Measurements from ENCODE around the gene SEPTIN1.
"Not testable (repeated sequence)": the region's sequence is repeated elsewhere in the genome, so short reads cannot be mapped to it uniquely, and the experiment has no call there.

The SEPTIN1 gene

DNA sequence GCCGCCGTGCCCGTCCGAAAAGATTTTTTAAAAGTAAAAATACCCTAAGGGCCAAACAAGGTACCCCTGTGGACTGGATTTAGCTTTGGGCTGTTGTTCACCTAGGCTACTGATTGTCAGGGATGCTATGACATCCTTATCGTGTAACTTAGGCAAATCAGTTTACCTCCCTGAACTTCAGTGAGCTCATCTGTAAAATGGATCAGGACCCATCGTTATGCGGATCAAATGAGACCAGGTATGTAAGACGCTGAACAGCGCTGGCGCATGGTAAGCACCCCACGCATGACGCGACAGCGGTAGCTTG lies 24.4 kb upstream of the SEPTIN1 start:
- in situ Hi-C loops (cut with HindIII; ENCODE audit: low sequenced_read_pairs): loop anchor here (25.0 kb wide), 1 partner anchor 231 kb away; no protein-coding TSS in a partner anchor

DNA sequence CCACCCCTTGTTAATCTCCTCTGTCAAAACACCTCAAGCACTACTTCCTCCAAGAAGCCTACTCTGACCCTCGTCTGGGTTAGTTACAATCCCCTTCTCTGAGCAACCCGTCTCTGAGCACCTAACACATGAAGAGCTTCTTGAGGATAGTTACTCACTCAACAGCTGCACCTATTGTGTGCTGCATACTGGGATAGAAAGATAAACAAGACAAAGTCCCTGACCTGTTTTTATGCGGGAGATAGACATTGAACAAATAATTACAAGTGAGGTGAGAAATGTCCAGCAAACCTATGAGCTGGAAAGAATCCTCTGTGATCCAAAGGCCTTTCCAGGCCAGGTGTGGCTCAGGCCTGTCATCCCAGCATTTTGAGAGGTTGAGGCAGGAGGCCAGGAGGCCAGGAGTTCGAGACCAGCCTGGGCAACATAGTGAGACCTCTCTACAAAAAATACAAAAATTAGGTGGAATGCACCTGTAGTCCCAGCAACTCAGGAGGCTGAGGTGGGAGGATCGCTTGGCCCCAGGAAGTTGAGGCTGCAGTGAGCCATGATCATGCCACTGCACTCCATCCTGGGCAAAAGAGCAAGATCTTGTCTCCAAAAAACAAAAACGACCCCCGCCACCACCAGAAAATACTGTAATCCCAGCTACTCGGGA lies 19.5 kb upstream of the SEPTIN1 start:
- in situ Hi-C loops (cut with HindIII; ENCODE audit: low sequenced_read_pairs): loop anchor here (25.0 kb wide), 1 partner anchor 235 kb away; no protein-coding TSS in a partner anchor

DNA sequence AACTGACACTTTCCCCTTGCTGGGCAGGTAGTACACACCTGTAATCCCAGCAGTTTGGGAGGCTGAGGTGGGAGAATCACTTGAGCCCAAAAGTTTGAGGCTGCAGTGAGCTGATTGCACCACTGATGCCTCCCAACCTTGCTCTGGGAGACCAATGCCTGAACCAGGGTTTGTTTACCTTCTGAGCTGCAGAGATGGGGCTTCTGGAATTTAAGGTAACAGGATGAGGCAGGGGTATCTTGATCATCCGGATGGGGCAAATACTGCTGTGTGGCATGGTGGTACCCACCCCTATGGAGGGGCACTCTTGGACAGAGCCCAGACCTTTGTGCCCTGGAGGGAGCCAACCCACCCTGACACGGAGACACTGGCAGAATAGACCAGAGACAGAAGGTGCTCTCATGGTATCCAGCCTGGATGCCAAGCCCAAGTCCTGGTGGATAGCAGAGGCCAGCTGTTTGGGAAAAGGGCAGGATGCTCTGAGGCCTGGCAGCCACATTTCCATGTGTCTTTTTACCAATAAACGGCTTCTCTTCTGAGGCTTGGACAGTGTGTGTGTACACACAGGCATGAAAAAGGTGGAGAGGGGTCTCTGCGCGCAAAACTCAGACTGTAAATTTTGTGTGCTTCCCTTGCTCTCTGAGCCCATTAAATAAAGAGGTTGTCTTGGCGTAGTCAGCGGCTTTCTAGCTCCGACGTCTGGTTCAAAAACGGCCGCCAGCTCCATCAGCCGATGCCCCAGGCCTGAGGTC lies 17.2 kb upstream of the SEPTIN1 start:
- in situ Hi-C loops (cut with HindIII; ENCODE audit: low sequenced_read_pairs): loop anchor here (25.0 kb wide), 1 partner anchor 238 kb away; no protein-coding TSS in a partner anchor

DNA sequence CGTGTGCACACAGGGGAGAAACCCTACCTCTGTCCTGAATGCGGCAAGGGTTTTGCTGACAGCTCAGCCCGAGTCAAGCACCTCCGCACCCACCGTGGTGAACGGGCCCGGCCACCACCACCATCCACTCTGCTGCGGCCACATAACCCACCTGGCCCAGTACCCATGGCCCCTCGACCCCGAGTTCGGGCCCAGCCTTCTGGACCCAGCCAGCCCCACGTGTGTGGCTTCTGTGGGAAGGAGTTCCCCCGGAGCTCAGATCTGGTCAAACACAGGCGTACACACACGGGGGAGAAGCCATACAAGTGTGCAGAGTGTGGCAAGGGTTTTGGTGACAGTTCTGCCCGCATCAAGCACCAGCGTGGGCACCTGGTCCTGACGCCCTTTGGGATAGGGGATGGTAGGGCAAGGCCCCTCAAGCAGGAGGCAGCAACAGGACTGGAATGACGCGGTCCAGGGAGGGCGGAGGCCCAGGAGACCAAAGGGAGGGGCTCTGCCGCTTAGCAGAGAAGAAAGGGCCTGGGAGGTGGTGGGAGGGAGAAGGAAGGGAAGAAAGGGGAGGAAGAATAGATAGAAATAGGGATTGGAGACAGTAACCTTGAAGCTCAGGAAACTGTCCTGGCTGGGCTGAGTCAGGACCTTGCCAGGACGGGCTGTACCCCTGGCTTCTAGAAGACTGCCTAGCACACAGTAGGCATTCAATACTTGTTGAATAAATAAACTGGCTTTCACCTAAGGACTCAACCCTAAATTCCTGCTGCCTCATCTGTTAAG lies 16.5 kb upstream of the SEPTIN1 start:
- in situ Hi-C loops (cut with HindIII; ENCODE audit: low sequenced_read_pairs): no loop called here

DNA sequence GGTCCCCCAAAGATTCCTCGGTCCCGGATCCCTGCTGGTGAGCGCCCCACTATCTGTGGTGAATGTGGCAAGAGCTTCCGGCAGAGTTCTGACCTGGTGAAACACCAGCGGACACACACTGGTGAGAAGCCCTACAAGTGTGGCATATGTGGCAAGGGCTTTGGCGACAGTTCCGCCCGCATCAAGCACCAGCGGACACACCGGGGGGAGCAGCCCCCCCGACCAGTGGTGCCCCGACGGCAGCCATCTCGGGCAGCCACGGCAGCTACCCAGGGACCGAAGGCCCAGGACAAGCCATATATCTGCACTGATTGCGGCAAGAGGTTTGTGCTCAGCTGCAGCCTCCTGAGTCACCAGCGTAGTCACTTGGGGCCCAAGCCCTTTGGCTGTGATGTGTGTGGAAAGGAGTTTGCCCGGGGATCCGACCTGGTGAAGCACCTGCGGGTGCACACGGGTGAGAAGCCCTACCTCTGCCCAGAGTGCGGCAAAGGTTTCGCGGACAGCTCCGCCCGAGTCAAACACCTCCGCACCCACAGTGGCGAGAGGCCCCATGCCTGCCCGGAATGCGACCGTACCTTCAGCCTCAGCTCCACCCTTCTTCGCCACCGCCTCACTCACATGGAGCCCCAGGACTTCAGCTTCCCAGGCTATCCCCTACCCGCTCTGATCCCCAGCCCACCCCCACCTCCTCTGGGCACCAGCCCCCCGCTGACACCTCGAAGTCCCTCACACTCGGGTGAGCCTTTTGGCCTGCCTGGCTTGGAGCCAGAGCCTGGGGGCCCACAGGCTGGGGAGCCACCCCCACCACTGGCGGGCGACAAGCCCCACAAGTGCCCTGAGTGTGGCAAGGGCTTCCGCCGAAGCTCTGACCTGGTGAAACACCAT lies 15.7 kb upstream of the SEPTIN1 start:
- in situ Hi-C loops (cut with HindIII; ENCODE audit: low sequenced_read_pairs): no loop called here

DNA sequence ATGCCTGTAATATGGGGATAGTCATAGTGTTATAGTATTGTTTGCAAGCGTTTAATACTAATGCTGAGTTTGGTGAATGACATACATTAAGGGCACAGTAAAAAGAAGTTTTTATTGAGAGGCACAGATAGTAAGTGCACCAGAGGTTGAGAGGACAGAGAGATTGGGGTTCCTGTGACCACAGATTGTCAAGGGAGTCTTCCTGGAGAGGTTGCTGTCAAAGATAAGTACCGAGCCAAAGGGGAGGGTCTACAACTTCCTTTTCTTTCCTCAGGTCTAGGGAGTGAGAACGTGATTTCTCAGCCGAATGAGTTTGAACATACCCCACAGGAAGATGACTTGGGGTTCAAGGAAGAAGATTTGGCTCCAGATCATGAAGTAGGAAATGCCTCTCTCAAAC lies 14.7 kb upstream of the SEPTIN1 start:
- in situ Hi-C loops (cut with HindIII; ENCODE audit: low sequenced_read_pairs): no loop called here

DNA sequence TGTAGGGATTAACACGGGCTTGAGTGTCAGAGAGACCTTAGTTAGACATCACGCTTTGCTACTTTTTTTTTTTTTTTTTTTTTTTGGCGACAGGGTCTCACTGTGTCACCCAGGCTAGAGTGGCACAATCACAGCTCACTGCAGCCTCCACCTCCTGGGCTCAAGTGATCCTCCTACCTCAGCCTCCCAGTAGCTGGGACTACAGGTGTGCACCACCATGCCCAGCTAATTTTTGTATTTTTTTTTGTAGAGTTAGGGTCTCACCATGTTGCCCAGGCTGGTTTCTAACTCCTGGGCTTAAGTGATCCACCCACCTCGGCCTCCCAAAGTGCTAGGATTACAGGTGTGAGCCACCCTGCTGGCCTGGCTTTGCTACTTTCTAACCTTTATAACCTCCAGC lies 14.3 kb upstream of the SEPTIN1 start:
- in situ Hi-C loops (cut with HindIII; ENCODE audit: low sequenced_read_pairs): not testable (repeated sequence)

DNA sequence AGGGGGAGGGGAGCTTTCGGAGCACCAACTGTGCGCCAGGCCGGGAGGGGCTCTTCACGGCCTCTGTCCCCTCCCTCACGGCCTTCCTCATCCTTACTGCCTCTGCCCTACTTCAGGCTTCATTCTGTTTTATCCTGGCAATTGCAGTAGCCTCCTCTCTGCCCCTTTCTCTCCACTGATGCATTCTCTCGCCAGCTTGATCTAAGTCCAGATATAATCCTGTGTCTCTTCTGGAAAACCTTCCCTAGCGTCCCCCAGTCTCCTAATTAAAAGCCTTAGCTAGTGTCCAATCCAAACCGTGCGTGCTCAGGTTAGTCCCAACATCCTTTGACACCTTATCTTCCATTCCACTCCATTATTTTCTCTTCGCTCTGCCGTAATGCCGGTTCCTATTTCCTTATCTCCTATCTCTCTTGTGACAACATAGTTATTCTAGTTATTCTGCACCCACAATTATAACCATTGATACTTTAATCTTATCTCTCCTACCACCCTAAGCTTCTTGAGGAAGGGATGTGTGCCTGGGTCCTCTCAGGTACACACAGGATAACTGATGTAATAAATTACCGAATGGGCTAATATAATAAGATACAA lies 13.7 kb upstream of the SEPTIN1 start:
- in situ Hi-C loops (cut with HindIII; ENCODE audit: low sequenced_read_pairs): no loop called here

DNA sequence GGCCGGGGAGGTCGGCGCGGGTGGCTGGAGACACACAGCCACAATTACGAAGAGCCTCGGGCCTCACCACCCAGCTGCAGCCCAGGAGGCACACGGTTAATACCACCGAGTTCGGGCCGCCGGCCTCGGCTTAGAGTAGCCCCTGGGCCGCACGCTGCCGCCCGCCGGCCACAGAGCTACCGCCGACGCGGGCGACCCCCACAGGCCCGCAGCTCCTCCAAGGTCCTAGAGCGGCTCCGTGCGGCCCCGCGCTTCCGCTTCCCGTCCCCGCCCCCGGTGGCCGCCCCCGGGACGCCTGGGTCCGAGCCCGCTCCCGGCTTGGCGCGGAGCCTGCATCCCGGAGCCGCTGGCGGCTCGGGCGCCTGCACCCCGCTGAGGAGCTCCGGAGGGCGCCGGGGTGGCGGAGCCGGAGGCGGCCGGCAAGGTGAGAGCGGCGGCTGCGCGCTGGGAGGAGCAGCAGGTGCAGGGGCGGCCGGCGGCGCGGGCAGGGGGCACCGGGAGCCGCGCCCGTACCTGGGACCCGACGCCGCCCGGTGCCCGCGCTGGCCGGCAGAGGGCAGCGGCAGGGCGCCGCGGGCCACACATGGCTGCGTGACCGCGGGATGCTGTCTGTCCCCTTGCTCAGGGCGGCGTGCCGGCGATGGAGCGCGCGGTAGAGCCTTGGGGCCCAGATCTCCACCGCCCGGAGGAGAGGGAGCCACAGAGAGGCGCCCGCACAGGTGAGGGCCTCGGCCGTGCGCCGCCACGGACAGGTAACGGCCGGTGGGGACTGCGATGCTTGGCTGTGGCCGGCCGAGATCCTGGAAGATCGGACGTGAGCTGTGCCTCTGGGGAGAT lies 13.0 kb upstream of the SEPTIN1 start, which contains the start of gene ZNF48:
ZNF48 (plus strand) TSS at position 266 of the 837 bp plus-strand sequence; CDS start at position 641, 375 bp downstream.
- in situ Hi-C loops (cut with HindIII; ENCODE audit: low sequenced_read_pairs): no loop called here

DNA sequence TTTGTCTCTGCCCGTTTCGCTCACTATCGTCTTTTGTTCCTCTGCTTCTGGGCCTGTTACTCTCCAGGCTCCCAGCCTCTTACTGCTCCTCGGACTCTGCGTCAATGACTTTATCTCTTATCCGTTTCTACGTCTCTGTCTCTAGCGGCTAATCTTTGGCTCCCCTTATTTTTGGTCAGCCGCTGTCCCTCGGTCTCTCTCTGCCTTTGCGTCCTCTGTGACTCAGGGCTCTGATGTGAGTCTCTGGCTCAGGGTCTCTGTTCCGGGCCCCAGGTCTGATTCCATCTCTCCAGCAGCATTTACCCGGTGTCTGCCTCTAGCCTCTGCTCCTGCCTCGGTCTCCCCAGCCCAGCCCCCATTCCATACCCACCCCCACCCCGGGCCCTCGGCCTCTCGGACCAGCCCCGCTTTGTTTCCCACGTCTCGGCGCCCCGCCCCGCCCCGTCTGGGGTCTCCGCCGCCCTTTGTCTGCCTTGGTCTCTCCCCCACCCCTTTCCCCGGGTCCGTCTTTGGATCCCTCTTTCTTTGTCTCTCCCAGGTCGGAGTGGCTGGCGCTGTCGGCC lies 12.3 kb upstream of the SEPTIN1 start:
- in situ Hi-C loops (cut with HindIII; ENCODE audit: low sequenced_read_pairs): no loop called here

DNA sequence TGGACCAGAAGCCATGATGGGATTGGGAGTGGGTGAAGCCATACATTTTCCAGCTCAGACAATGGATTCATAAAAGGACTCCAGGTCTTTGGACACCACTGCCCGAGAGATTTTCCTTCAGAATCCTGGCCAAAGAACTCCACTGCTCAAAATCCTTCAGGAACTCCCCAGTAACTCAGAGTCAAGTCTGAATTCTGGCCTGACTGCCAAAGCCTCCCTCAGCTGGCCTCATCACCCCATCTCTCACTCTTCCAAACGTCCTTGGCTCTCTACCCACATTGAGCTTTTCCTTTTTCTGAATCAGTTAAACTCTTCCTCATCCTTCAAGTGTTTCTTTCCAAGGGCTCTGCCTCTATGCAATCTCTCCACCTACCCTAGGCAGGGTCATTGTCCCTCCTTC lies 1.2 kb upstream of the SEPTIN1 start:
- in situ Hi-C loops (cut with HindIII; ENCODE audit: low sequenced_read_pairs): no loop called here

DNA sequence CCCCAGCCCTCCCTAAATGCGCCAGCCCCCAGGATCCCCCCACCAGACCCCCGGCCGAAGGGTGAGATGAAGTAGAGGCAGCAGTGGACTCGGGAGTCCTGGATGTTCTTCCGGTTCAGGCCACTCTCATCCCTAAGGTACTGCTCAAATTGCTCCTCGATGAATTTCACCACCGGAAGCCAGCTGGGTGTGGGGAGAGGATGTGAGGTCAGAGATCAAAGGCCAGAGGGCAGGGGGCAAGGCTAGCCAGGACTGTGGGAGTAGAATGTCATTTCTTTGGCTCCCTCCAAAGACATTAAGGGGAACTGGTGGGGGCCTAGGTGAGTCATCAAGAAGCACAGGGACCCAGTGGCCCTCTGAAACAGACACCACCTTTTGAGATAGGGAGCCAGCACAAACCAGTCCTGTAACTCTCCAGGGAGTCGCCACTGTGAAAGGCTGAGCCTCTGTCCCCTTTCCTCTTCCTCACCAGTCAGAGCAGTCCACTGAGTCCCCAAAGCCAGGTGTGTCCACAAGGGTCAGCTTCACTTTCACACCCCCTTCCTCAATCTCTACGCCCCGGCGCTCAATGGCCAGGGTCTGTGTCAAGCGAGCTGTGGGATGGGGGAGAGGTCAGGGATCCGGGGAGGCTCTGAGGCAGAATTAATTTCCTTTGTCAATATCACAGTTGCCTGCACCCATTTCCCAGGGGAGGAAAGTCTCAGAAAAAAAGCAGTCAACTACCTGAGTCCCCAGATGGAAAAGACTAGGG lies 895 bp downstream of the SEPTIN1 start:
- in situ Hi-C loops (cut with HindIII; ENCODE audit: low sequenced_read_pairs): no loop called here

DNA sequence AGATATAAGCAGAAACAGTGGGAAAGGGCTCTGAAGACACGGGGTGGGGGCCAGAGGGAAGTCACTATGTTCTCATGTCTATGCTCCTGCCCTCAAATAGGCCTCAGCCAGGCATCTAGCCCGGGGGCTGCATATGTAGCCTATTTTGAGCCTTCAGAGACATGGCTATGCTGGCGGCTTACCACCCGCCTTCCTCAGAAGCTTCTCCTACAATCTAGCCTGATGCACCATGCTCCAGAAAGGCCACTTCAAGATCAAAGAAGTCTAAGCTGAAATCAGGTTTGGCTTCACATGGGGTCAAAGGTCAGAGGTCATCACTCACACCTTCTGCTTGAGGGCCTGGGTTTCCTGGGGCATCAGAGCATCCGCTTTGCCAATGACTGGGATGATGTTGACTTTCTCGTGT lies 1.6 kb downstream of the SEPTIN1 start:
- in situ Hi-C loops (cut with HindIII; ENCODE audit: low sequenced_read_pairs): no loop called here

DNA sequence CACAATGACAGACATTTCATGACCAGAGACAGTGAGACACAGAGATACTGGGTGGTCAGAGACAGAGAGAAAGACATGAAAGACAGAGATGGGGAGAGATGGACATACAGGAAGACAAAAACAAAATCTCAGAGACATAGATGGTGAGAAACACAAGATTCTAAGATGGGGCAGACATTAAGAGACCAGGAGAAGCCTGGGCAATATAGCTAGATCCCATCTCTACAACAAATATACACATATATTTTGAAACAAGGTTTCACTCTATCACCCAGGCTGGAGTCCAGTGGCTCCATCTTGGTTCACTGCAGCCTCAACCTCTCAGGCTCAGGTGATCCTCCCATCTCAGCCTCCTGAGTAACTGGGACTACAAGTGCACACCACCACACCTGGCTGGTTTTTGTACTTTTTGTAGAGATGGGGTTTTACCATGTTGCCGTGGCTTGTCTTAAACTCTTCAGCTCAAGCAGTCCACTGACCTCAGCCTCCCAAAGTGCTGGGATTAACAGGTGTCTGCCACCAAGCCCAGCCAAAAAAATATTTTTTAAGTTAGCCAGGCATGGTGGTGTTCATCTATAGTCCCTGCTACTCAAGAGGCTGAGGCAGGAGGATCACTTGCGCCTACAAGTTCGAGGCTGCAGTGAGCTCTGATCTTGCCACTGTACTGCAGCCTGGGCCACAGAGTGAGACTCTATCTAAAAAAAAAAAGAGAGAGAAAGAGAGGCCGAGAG lies 2.1 kb downstream of the SEPTIN1 start:
- in situ Hi-C loops (cut with HindIII; ENCODE audit: low sequenced_read_pairs): no loop called here

DNA sequence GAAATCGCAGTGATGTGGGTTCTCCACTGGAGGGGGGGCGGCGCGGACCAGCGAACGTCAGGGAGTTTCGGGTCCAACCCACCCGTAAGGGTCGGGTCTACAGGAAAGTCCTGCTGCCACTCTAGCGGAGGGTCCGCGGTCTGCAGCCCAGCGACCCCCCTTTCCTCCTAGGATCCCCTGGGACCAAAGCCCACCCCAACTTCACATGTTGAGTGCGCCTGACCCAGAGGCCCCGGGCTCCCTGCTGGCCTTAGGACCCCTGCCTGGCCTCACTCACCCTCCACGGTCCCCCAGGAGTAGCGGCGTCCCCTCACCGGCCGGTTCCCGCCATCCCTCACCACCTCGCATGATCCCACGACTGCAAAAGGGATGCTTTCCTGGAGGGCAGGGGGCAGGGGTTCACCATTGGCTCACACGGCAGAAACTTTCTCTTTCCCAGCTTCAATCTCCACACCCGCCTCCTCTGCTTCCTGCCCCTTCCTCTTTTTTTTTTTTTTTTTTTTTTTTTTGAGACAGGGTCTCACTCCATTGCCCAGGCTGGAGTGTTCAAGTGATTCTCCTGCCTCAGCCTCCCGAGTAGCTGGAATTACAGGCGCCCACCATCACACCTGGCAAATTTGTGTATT lies 3.1 kb downstream of the SEPTIN1 start:
- in situ Hi-C loops (cut with HindIII; ENCODE audit: low sequenced_read_pairs): no loop called here

DNA sequence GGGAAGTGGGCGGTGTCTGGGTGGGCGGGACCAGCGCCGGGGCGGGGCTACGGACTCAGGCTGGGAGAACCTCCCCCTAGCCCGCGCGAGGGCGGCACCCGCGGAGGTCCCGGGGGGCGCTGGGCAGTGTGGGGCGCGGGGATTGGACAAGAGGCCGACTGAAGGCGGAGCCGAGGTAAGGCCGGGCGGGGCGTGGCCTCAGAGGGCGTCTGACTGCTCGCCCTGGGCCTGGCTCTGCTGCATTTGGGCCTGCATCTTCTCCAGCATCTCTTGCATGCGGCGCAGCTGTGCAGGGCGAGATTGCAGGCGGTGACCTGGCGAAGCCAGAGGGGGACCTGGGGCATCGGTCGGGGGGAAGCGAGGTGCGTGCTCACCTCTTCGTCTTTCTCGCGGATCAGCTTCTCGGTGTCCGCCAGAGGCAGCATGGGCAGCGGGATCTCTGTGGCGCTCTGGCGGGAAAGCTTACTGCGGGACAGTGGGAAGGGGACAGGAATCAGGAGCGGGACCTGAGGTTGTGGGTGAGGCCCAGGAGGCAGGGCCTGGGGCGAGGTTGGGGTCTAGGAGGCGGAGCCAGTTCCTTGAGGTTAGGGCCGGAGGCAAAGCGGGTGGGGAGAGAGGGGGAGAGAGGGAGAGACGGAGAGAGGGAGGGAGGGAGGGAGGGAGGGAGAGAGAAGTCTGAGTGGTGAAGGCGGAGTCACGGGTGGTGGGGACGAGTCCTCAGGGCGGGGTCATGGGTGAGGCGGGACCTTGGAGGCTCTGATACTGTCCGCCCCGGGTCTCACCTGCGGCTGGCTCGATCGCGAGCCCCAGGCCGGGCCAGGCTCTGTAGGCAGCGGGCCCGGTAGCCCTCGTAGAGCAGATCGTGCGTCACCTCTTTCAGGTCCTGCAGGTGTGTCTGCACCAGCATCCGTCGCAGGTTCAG lies 3.9 kb downstream of the SEPTIN1 start:
- in situ Hi-C loops (cut with HindIII; ENCODE audit: low sequenced_read_pairs): no loop called here

Measured in DLD1 (cell line).